IMR-90 (cell line): ENCODE measurements around the gene HIRA. TPM values are rescaled to one million over a fixed set of nuclear protein-coding genes. Genes with fewer than 3 reads are reported as not detected.

Source experiments
- ATAC-seq: fragments of 200-7000 bp; cut with Tn5 transposase; 2 replicates; pipeline ENCODE4 v1.9.1; 2020; ENCODE audit warnings: low read depth, mild to moderate bottlenecking, moderate library complexity
- BruUV-seq: library from RNA; stranded (reverse); fragments of 400-500 nt; replicated peaks from 2 replicates; lab custom pipeline; 2021; lab: Mats Ljungman, UMichigan
- CTCF ChIA-PET: fragments of 300-600 bp; formaldehyde crosslinking; extraction: SDS; loops from one replicate; lab custom pipeline; 2021; ENCODE audit warnings: antibody characterized with exemption; lab: Yijun Ruan, JAX
- POLR2A ChIA-PET: fragments of 300-600 bp; sonication (Branson Sonifier 250); formaldehyde crosslinking; loops from one replicate; lab custom pipeline; 2022; ENCODE audit warnings: antibody characterized with exemption; ENCODE audit not compliant: unreplicated experiment; lab: Charles Lee
- DNase-seq: peaks from one replicate; pipeline ENCODE4 v3.0.0; 2013
- H2AFZ ChIP-seq: replicated peaks from 2 replicates; pipeline ENCODE3; 2013; ENCODE audit warnings: low read length, mild to moderate bottlenecking; ENCODE audit not compliant: poor library complexity
- H2AK5ac ChIP-seq: 2 replicates; pipeline ENCODE4 v1.6.1; 2013; ENCODE audit warnings: low read depth, low read length, inconsistent platforms
- H2AK9ac ChIP-seq: replicated peaks from 2 replicates; pipeline ENCODE3; 2013; ENCODE audit warnings: mild to moderate bottlenecking, low read depth, low read length, moderate library complexity; ENCODE audit not compliant: poor library complexity
- H2BK120ac ChIP-seq: 2 replicates; pipeline ENCODE4 v1.6.1; 2013; ENCODE audit warnings: low read depth, low read length, inconsistent platforms
- H2BK15ac ChIP-seq: 3 replicates; pipeline ENCODE4 v1.6.1; 2013; ENCODE audit warnings: low read depth, low read length, inconsistent platforms
- H2BK20ac ChIP-seq: 2 replicates; pipeline ENCODE4 v1.6.1; 2013; ENCODE audit warnings: low read depth, mild to moderate bottlenecking, inconsistent platforms, low read length, moderate library complexity
- H2BK5ac ChIP-seq: 2 replicates; pipeline ENCODE4 v1.6.1; 2013; ENCODE audit warnings: mild to moderate bottlenecking, low read depth, low read length, inconsistent platforms; ENCODE audit not compliant: poor library complexity, severe bottlenecking
- H3K14ac ChIP-seq: replicated peaks from 2 replicates; pipeline ENCODE4 v1.6.1; 2013; ENCODE audit warnings: low read depth, low read length, inconsistent platforms
- H3K18ac ChIP-seq: 2 replicates; pipeline ENCODE4 v1.6.1; 2013; ENCODE audit warnings: low read depth, low read length, control low read depth
- H3K23ac ChIP-seq: 2 replicates; pipeline ENCODE4 v1.6.1; 2013; ENCODE audit warnings: low read depth, low read length, inconsistent platforms
- H3K27ac ChIP-seq: 2 replicates; pipeline ENCODE4 v1.5.1; 2013; ENCODE audit warnings: mild to moderate bottlenecking, control low read depth, low read length; ENCODE audit not compliant: insufficient read depth
- H3K27me3 ChIP-seq: 2 replicates; pipeline ENCODE4 v1.6.1; 2013; ENCODE audit warnings: low read length; ENCODE audit not compliant: control insufficient read depth, insufficient read depth
- H3K36me3 ChIP-seq: 2 replicates; pipeline ENCODE4 v1.6.1; 2013; ENCODE audit warnings: low read length, mixed read lengths; ENCODE audit not compliant: control insufficient read depth, insufficient read depth
- H3K4ac ChIP-seq: 2 replicates; pipeline ENCODE4 v1.6.1; 2013; ENCODE audit warnings: low read depth, low read length, inconsistent platforms
- H3K4me1 ChIP-seq: 2 replicates; pipeline ENCODE4 v1.6.1; 2013; ENCODE audit warnings: low read length, mixed read lengths; ENCODE audit not compliant: control insufficient read depth, insufficient read depth
- H3K4me2 ChIP-seq: 2 replicates; pipeline ENCODE4 v1.6.1; 2013; ENCODE audit warnings: low read depth, mild to moderate bottlenecking, control low read depth, low read length, moderate library complexity
- H3K4me3 ChIP-seq: 2 replicates; pipeline ENCODE4 v1.5.1; 2013; ENCODE audit warnings: low read depth, mild to moderate bottlenecking, control low read depth, low read length, moderate library complexity; ENCODE audit not compliant: insufficient read depth
- H3K56ac ChIP-seq: 2 replicates; pipeline ENCODE4 v1.6.1; 2013; ENCODE audit warnings: low read length, inconsistent platforms; ENCODE audit not compliant: insufficient read depth; ENCODE audit errors: extremely low read depth
- H3K79me1 ChIP-seq, 2 experiments: 2 replicates each; pipeline ENCODE4 v1.6.1; 2013; ENCODE audit warnings: low read length in 2 of 2, inconsistent platforms in 1 of 2, low read depth in 1 of 2
- H3K9ac ChIP-seq: 2 replicates; pipeline ENCODE4 v1.6.1; 2013; ENCODE audit warnings: low read depth, low read length, control low read depth
- H3K9me1 ChIP-seq: 2 replicates; pipeline ENCODE4 v1.6.1; 2013; ENCODE audit warnings: low read length, inconsistent platforms; ENCODE audit not compliant: insufficient read depth
- H3K9me3 ChIP-seq: 2 replicates; pipeline ENCODE4 v1.6.1; 2013; ENCODE audit warnings: low read length; ENCODE audit not compliant: control insufficient read depth, insufficient read depth
- H4K20me1 ChIP-seq: 2 replicates; pipeline ENCODE4 v1.6.1; 2013; ENCODE audit warnings: low read length, inconsistent platforms; ENCODE audit not compliant: insufficient read depth
- H4K5ac ChIP-seq: 2 replicates; pipeline ENCODE4 v1.6.1; 2013; ENCODE audit warnings: mild to moderate bottlenecking, low read depth, low read length, control low read depth
- H4K8ac ChIP-seq, 2 experiments: 2 replicates each; pipeline ENCODE4 v1.6.1; 2013; ENCODE audit warnings: low read depth in 2 of 2, low read length in 2 of 2, control low read depth in 1 of 2, inconsistent platforms in 1 of 2
- H4K91ac ChIP-seq: 2 replicates; pipeline ENCODE4 v1.6.1; 2013; ENCODE audit warnings: low read depth, low read length, inconsistent platforms; ENCODE audit not compliant: insufficient read depth
- BHLHE40 ChIP-seq: fragments of 150-350 bp; IDR thresholded peaks from 2 replicates; pipeline ENCODE4 v1.6.1; 2016; ENCODE audit warnings: mild to moderate bottlenecking, low read depth, low read length
- CEBPB ChIP-seq: IDR thresholded peaks from 2 replicates; pipeline ENCODE4 v1.6.1; 2012; ENCODE audit warnings: low read depth, low read length, improper control_type of control experiment
- CHD1 ChIP-seq: IDR thresholded peaks from 2 replicates; pipeline ENCODE4 v1.6.1; 2012; ENCODE audit warnings: low read depth, low read length, improper control_type of control experiment
- FOS ChIP-seq: fragments of 150-350 bp; IDR thresholded peaks from 2 replicates; pipeline ENCODE4 v1.6.1; 2016; ENCODE audit warnings: low read depth, low read length
- MAFK ChIP-seq: IDR thresholded peaks from 2 replicates; pipeline ENCODE4 v1.6.1; 2012; ENCODE audit warnings: low read depth, low read length, improper control_type of control experiment
- MXI1 ChIP-seq: IDR thresholded peaks from 2 replicates; pipeline ENCODE4 v1.6.1; 2012; ENCODE audit warnings: low read depth, mild to moderate bottlenecking, low read length, moderate library complexity, borderline replicate concordance
- NFE2L2 ChIP-seq: fragments of 150-350 bp; IDR thresholded peaks from 2 replicates; pipeline ENCODE4 v1.6.1; 2016; ENCODE audit warnings: low read depth, mild to moderate bottlenecking, low read length
- POLR2A ChIP-seq: IDR thresholded peaks from 2 replicates; pipeline ENCODE4 v1.6.1; 2012; ENCODE audit warnings: mild to moderate bottlenecking, low read depth, low read length
- RAD21 ChIP-seq: IDR thresholded peaks from 2 replicates; pipeline ENCODE4 v1.6.1; 2012; ENCODE audit warnings: low read length, improper control_type of control experiment
- RCOR1 ChIP-seq: IDR thresholded peaks from 2 replicates; pipeline ENCODE4 v1.6.1; 2012; ENCODE audit warnings: mild to moderate bottlenecking, low read length, improper control_type of control experiment; ENCODE audit not compliant: insufficient replicate concordance
- RFX5 ChIP-seq: IDR thresholded peaks from 2 replicates; pipeline ENCODE4 v1.8.0; 2012; ENCODE audit warnings: low read depth, mild to moderate bottlenecking, low read length, moderate library complexity
- SMC3 ChIP-seq: fragments of 150-350 bp; IDR thresholded peaks from 2 replicates; pipeline ENCODE4 v1.6.1; 2016; ENCODE audit warnings: low read depth, mild to moderate bottlenecking, antibody characterized with exemption, low read length, moderate library complexity
- whole genome bisulfite sequencing, 2 experiments: methylation state at CpG; one replicate each; pipeline versions ENCODE4 v1.1.5 to v1.1.7; 2013; ENCODE audit warnings: missing lambda C conversion rate in 2 of 2; ENCODE audit not compliant: insufficient read length in 1 of 2; ENCODE audit errors: extremely low coverage in 2 of 2; 5-methylcytosine and 5-hydroxymethylcytosine counted together
- dilution Hi-C: fragments of 300-500 bp; cut with HindIII; formaldehyde crosslinking; loops from one replicate; pipeline ENCODE4 v1.14.3; 2018; ENCODE audit warnings: low sequenced_read_pairs; ENCODE audit not compliant: unreplicated experiment
- in situ Hi-C: fragments of 300-500 bp; cut with MboI; formaldehyde crosslinking; loops from 3 replicates; pipeline ENCODE4 v1.14.3; 2019; ENCODE audit warnings: low sequenced_read_pairs, inconsistent platforms, mixed read lengths
- intact Hi-C: fragments of 100-400 bp; cut with micrococcal nuclease; formaldehyde crosslinking; loops from 2 replicates; pipeline ENCODE4 v1.10.0; 2022
- polyA plus RNA-seq, 3 experiments: library from polyadenylated mRNA; depleted of rRNA; stranded (reverse); fragments of >200 nt; gene quantifications; 2 replicates each; pipeline ENCODE4 v1.2.3, GENCODE V29; 2012; ENCODE audit warnings: low replicate concordance in 1 of 3
- total RNA-seq: library from RNA; depleted of rRNA; stranded (reverse); fragments of >200 nt; gene quantifications from 2 replicates; pipeline ENCODE4 v1.2.3, GENCODE V29; 2012
- TF ChIP-seq, protein P1 (sequence below): fragments of 150-350 bp; IDR thresholded peaks from 2 replicates; pipeline ENCODE4 v1.6.1; 2016; ENCODE audit warnings: low read depth, mild to moderate bottlenecking, low read length, moderate library complexity, borderline replicate concordance
- TF ChIP-seq, protein P2 (sequence below): conservative IDR thresholded peaks from 2 replicates; pipeline ENCODE4 v1.5.1; 2012; ENCODE audit warnings: mild to moderate bottlenecking, low read depth, low read length, improper control_type of control experiment
- TF ChIP-seq, protein P3 (sequence below): fragments of 150-350 bp; IDR thresholded peaks from 2 replicates; pipeline ENCODE4 v1.6.1; 2017; ENCODE audit warnings: mild to moderate bottlenecking, antibody characterized with exemption, low read length, low read depth

The HIRA gene
- total and polyA plus RNA-seq, 2 of the 4 experiments (the other 2 are of a cell fraction) = 14.5 to 24.2 TPM

DNA sequence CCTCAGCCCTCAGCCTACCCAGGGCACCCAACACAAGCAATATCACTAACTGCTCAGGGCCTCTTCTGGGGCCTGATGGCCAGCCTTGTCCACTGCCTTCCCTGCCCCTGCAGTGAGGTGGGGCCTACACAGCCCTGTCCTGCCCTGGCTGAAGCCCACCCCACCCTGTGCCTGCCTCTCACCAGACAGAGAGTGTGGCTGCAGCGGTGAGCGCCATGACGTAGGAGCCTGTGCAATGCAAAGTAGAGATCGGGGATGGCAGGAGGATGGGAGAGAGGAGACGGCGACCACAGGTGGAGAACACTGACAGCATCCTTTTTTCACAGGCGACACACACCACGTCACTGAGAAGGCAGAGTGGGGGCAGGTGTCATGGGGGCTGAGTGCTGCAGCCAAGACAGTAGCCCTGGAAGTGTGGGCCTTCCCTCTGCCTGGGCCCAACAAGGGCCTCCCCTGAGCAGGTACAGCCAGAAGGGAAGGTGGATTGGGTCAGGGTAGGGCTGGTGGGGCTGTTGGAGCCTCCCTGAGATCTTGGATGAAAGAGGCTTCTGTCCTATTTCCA lies 74.7 kb downstream of the HIRA start:
- ATAC-seq (no peak), DNase-seq (no peak)
- peaks cover 0 to 5% of the 10 kb centered on the region in 2 experiments; a peak in 1 of 4 replicates for H3K79me1 ChIP-seq
- peaks cover 72% of the 10 kb centered on the region for H3K36me3 ChIP-seq
- intact Hi-C loops (loop anchor here (2.0 kb wide), 1 partner anchor 178 kb away; the partner anchor contains the start of gene SLC25A1), in situ Hi-C loops (loop anchor here (10.0 to 25.0 kb wide), 2 partner anchors 172 to 394 kb away; no protein-coding TSS in a partner anchor), dilution Hi-C loops (no loop called here)
- H2AK5ac ChIP-seq = no peak overlapping the region
- H3K4me1 ChIP-seq = peaks cover 10% of the 10 kb centered on the region
- H3K9me3 ChIP-seq = no peaks in the 10 kb centered on the region
- no peak overlapping the region for H3K14ac ChIP-seq
- no peak overlapping the region for H2BK20ac ChIP-seq
- BruUV-seq = no TSS peak
- 100% methylated on average over 4 of the region's 8 CpGs; no CpG with 5 or more reads in 1 of the 2 experiments for WGBS, 2 experiments
- ChIA-PET POLR2A (no interaction called here), CTCF (no interaction called here)
- H3K56ac ChIP-seq = no peak overlapping the region
- no peak overlapping the region for H3K9ac ChIP-seq
- H3K9me1 ChIP-seq = peaks cover 21% of the 10 kb centered on the region; the same call in 1 of the 2 replicates
- no peak overlapping the region for H3K4ac ChIP-seq
- no peak overlapping the region for H3K4me2 ChIP-seq
- TF ChIP-seq RAD21 (no peak), RCOR1 (no peak), RFX5 (no peak), POLR2A (no peak), NFE2L2 (no peak), BHLHE40 (no peak), FOS (no peak), CHD1 (no peak), MAFK (no peak), CEBPB (no peak), SMC3 (no peak), MXI1 (no peak)
- TF ChIP-seq, protein P1, sequence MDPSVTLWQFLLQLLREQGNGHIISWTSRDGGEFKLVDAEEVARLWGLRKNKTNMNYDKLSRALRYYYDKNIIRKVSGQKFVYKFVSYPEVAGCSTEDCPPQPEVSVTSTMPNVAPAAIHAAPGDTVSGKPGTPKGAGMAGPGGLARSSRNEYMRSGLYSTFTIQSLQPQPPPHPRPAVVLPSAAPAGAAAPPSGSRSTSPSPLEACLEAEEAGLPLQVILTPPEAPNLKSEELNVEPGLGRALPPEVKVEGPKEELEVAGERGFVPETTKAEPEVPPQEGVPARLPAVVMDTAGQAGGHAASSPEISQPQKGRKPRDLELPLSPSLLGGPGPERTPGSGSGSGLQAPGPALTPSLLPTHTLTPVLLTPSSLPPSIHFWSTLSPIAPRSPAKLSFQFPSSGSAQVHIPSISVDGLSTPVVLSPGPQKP = no peak
- TF ChIP-seq, protein P2, sequence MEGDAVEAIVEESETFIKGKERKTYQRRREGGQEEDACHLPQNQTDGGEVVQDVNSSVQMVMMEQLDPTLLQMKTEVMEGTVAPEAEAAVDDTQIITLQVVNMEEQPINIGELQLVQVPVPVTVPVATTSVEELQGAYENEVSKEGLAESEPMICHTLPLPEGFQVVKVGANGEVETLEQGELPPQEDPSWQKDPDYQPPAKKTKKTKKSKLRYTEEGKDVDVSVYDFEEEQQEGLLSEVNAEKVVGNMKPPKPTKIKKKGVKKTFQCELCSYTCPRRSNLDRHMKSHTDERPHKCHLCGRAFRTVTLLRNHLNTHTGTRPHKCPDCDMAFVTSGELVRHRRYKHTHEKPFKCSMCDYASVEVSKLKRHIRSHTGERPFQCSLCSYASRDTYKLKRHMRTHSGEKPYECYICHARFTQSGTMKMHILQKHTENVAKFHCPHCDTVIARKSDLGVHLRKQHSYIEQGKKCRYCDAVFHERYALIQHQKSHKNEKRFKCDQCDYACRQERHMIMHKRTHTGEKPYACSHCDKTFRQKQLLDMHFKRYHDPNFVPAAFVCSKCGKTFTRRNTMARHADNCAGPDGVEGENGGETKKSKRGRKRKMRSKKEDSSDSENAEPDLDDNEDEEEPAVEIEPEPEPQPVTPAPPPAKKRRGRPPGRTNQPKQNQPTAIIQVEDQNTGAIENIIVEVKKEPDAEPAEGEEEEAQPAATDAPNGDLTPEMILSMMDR = no peak
- TF ChIP-seq, protein P3, sequence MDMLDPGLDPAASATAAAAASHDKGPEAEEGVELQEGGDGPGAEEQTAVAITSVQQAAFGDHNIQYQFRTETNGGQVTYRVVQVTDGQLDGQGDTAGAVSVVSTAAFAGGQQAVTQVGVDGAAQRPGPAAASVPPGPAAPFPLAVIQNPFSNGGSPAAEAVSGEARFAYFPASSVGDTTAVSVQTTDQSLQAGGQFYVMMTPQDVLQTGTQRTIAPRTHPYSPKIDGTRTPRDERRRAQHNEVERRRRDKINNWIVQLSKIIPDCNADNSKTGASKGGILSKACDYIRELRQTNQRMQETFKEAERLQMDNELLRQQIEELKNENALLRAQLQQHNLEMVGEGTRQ = no peak
- H2AK9ac ChIP-seq = no peak overlapping the region
- H2BK5ac ChIP-seq = no peak overlapping the region
- no peaks in the 10 kb centered on the region for H3K27me3 ChIP-seq
- no peak overlapping the region for H3K18ac ChIP-seq
- no peak overlapping the region for H2AFZ ChIP-seq
- no peak overlapping the region for H2BK120ac ChIP-seq
- no peak overlapping the region for H4K5ac ChIP-seq
- H4K20me1 ChIP-seq = peaks cover 8% of the 10 kb centered on the region
- no peak overlapping the region for H3K23ac ChIP-seq
- H4K91ac ChIP-seq = no peak overlapping the region
- no peak overlapping the region for H3K4me3 ChIP-seq
- no peak overlapping the region for H2BK15ac ChIP-seq
- no peak overlapping the region for H4K8ac ChIP-seq
- no peak overlapping the region for H3K27ac ChIP-seq
